Measurements from ENCODE around the gene LRP8. TPM values are rescaled to one million over a fixed set of nuclear protein-coding genes. Genes with fewer than 3 reads are reported as not detected.
"Not testable (repeated sequence)": the region's sequence is repeated elsewhere in the genome, so short reads cannot be mapped to it uniquely, and the experiment has no call there.

LRP8 gene
- total RNA-seq, 2 donors from 2014 or later, result 5.7 to 7.2 TPM

DNA sequence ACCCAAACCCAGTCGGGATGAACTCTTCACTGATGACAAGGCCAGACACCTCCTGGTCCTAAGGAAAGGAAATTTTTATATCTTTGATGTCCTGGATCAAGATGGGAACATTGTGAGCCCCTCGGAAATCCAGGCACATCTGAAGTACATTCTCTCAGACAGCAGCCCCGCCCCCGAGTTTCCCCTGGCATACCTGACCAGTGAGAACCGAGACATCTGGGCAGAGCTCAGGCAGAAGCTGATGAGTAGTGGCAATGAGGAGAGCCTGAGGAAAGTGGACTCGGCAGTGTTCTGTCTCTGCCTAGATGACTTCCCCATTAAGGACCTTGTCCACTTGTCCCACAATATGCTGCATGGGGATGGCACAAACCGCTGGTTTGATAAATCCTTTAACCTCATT, 117.5 kb downstream of the LRP8 start:
- DNase-seq (ENCODE audit: low spot score), result no peak
- intact Hi-C loops (cut with DNase I), result no loop called here

DNA sequence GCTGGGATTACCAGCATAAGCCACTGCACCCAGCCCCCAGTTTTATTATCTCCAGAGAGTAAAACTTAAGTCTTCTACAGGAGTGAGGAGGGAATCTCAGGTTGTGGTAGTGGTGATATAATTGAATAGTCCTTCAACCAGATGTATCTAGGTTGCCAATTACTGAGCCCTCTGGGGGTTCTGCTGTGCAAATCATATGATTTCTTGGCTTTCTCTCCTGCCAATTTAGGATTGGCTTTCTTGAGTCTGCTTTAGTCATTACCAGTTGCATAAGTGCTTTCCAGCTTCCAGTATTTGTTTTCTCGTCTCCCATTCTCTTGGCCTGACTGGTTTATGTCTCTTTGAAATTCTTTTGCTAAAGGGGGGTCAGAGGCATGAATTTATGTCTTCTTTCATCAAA, 120.1 kb downstream of the LRP8 start:
- no peak for DNase-seq (ENCODE audit: low spot score)
- intact Hi-C loops (cut with DNase I), result no loop called here

DNA sequence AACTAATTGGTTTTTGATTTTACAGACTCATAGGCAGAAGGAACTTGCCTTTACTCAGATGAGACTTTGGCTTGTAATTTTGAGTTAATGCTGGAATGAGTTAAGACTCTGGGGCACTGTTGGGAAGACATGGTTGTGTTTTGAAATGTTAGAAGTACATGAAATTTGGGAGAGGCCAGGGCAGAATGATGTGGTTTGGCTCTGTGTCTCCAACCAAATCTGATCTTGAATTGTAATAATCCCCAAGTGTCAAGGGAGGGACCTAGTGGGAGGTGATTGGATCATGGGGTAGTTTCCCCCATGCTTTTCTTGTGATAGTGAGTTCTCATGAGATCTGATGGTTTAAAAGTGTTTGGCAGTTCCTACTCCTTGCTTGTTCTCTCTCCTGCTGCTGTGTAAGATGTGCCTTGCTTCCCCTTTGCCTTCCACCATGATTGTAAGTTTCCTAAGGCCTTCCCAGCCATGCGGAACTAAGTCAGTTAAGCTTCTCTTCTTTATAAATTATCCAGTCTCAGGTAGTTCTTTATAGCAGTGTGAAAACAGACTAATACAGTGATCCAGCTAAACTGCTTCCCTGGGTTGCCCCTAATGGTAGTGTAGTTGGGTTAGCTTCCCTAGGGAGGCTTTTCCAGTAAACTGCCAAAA, 121.0 kb downstream of the LRP8 start:
- DNase-seq (ENCODE audit: low spot score), result no peak
- intact Hi-C loops (cut with DNase I), result no loop called here

DNA sequence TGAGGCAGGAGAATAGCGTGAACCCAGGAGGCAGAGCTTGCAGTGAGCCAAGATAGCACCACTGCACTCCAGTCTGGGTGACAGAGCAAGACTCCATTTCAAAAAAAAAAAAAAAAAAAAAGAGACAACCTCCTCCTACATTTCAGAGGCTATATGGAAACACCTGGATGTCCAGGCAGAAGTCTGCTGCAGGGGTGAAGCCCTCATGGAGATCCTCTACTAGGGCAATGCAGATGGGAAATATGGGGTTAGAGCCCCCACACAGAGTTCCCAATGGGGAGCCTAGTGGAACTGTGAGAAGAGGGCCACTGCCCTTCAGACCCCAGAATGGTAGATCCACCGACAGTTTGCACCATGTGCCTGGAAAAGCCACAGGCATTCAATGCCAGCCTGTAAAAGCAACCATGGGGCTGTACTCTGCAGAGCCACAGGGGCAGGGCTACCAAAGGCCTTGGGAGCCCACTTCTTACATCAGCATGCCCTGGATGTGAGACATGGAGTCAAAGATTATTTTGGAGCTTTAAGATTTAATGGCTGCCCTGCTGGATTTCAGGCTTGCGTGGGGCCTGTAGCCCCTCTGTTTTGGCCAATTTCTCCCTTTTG, 121.7 kb downstream of the LRP8 start:
- intact Hi-C loops (cut with DNase I); DNase-seq (ENCODE audit: low spot score): not testable (repeated sequence)

DNA sequence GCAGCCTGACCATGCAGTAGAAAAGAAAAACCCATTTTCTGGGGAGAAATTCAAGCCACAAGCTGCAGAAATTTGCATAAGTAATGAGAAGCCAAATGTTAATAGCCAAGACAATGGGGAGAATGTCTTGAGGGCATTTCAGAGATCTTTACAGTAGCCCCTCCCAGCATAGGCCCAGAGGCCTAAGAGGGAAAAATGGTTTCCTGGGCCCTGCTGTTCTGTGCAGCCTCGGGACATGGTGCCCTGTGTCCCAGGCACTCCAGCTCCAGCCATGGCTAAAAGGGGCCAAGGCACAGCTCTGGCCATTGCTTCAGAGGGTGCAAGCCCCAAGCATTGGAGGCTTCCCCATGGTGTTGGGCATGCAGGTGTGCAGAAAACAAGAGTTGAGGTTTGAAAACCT, 122.4 kb downstream of the LRP8 start:
- intact Hi-C loops (cut with DNase I); DNase-seq (ENCODE audit: low spot score): not testable (repeated sequence)

DNA sequence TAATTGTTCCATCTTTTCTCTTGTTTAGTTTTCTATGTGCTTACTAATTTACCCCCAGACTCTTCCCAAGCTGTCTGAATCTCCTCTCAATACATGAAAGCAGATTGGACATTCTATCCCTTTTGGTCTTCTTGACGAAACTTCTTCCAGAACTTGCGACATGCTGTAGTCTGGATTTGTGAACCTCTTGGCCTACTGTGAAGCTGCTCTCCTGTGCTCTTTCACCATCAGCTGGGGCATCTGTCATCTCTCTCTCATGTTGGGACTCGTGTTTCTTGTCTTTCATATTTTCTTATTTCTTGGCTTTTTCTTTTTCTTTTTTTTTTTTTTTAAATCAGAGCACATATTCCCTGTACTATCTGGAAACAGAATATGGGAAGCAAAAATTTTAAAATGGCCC, 124.4 kb downstream of the LRP8 start:
- intact Hi-C loops (cut with DNase I), result no loop called here

DNA sequence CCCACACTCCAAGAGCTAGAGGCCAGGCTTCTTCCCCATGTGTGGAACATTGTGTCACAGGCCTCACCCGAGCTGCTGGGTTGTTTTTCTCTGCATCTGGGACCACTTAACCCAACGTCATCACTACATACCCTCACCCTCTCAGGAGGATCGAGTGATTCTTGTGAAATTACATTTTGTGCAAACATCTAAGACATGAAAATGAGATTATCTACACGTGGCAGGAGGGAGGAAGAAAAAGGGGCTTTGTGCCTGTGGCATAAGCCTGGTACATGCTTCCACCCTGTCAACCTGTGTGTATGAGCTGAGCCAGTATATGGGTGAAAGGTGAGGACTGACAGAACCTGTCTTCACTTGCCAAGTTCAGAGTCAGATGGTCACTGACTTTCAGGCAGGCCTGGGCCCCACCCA, 129.6 kb downstream of the LRP8 start:
- intact Hi-C loops (cut with DNase I), result loop anchor here in 1 of 2 donors (10.0 kb wide), 1 partner anchor 273 kb away; the partner anchor contains the start of genes ECHDC2 and SCP2
- no peak for DNase-seq (ENCODE audit: low spot score)

More for the DNA sequence above, 124.4 kb downstream of the LRP8 start:
- DNase-seq (ENCODE audit: low spot score), result no peak

DNA sequence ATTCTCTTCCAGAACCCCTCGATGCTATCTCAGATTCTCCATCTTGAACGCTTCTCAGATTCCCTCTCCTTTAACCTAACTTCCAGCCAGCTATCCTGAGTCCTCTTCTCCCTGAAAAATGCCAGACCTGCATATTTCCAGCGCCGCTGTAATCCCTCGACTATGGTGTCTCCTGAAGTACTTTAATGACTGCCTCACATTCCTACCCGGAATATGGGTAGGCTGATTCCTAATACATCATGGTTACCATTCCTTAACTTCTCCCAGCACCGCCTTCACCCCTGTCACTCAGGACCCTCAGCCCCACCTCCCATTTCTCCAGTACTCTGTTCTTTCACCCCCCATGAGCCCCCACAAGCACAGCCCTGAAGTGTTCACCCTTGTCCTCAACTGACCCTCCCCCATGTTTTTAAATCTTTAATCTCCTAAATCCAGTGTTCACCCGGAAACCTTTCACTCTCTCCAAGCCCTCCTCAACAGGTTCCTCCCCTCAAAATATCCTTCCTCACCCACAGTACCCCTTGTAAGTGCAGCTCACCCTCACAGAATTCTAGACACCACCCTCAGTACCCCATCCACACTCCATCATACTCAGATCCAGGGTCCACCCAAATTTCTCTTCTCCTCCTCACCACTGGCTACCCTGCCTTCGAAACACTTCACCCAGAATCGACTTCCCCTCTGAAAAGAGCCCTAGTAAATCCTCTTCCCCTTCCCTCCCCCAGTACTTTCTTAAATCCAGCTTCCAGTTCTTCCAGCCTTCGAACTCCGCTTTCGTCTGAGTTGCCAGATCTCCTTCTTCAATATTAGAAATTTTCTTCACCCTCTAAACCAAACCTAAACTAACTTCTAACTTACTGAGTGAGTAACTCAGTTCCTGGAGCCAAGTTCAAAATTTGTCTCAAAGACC, 130.3 kb downstream of the LRP8 start:
- intact Hi-C loops (cut with DNase I), result loop anchor here in 1 of 2 donors (10.0 kb wide), 1 partner anchor 273 kb away; the partner anchor contains the start of genes ECHDC2 and SCP2

DNA sequence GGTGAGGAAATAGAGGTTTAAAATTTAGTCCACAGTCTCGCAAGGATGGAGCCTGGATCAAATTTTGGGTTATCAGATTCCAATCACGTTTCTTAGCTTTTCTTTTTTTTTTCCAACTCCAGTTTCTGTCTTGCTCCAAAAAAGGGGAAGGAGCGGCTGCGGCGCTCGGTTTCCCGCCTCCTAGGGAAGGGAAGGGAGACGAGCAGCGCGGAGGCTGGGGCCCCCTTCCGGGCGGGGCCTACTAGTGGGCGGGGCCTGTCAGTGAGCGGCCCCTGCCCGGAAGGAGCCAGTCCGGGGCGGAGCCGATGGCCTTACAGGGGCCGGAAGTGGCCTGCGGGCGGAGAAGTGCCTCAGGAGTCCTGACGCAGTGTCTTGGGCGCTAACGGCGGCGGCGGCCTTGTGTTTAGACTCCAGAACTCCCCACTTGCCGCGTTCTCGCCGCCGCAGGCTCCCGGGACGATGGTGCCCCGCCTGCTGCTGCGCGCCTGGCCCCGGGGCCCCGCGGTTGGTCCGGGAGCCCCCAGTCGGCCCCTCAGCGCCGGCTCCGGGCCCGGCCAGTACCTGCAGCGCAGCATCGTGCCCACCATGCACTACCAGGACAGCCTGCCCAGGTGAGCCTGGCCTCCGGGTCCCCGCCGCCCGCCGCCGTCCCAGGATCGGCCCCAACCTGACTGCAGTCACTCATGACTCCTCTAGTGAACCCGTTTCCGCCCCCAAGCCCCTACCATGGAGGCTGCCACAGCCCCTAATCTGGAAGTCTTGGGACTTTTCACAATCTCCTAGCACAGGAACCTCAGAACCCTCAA, 131.2 kb downstream of the LRP8 start, which contains the start of gene CPT2:
Gene CPT2, plus strand, starts transcription at position 340 of the 806 bp plus-strand sequence. Its CDS starts 120 bp downstream, at position 460.
- DNase-seq (ENCODE audit: low spot score), result peak; percentile 99

More for the DNA sequence above, 130.3 kb downstream of the LRP8 start:
- DNase-seq (ENCODE audit: low spot score), result no peak

DNA sequence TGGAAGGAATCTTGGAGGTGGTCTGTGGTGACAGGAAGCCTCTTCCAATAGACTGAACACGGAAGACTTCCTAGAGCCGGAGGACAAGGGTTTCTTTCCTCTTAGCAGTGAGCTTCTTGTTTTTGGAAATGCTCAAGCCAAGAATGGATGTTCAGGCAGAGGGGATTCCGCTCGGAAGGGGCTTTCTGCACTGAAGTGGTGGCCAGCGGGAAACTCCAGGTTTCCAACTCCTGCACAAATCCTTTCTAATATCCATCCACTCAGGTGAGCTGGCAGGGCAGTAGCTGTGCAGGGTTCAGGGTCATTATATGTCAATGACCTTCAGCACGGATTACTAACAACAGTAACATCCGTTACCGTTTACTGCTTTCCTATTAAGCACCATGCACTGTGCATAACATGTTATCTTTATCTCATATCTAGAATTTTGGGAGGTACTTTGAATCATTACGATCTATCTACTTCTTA, 131.8 kb downstream of the LRP8 start:
- intact Hi-C loops (cut with DNase I), result loop anchor here in 1 of 2 donors (10.0 kb wide), 1 partner anchor 271 kb away; the partner anchor contains the start of genes ECHDC2 and SCP2
- no peak for DNase-seq (ENCODE audit: low spot score)

More for the DNA sequence above, 131.2 kb downstream of the LRP8 start, which contains the start of gene CPT2:
- intact Hi-C loops (cut with DNase I), result loop anchor here in 1 of 2 donors (10.0 kb wide), 1 partner anchor 272 kb away; the partner anchor contains the start of genes ECHDC2 and SCP2

DNA sequence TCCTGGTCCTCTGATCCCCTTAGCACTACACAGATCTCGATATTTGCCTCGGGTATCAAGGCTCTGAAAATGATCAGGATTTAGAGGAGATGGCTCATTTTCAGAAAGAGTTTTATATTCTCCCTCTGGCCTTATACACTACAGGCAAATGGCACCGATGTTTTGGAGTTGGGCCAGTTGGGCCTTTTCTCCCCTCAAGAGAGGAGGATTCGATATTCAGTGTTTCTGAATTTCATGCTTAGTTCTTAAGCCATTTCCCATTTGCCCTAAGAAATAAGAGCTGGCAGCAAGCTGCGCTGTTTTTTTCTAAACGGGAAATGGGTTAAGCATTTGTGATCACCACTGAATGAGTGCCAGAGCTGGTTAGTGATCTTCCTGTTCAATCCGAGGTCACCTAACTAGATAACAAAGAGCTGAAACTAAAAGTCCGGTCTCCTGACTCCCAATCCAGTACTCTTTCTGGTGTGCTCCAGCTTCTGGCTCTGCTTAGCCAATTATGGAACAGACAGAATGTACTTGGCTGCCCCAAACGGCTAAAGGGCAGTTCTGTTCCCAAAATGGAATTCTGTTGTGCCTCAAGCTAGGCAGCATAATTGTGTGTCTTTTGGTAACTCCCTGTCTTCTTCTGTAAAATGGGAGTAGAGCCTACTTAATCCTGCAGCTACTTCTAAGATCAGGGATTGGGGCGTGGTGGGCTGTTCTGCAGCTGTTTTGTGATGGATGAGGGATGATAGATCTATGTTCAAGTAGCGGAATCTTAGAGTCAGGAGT, 132.4 kb downstream of the LRP8 start:
- intact Hi-C loops (cut with DNase I), result loop anchor here in 1 of 2 donors (10.0 kb wide), 1 partner anchor 271 kb away; the partner anchor contains the start of genes ECHDC2 and SCP2
- DNase-seq (ENCODE audit: low spot score), result no peak

Other genes with a start within 250 kb of the LRP8 start
- gene SLC1A7, start 185.4 kb downstream of the LRP8 start, total RNA-seq, result 1 to 10 TPM; 1.7 to 2.5 TPM
- gene CPT2, start 131.2 kb downstream of the LRP8 start, total RNA-seq, result 10 to 100 TPM in 1 of 2 donors, 1 to 10 TPM in 1; 9.6 to 16.6 TPM
- 10 to 100 TPM; 49.4 to 72.5 TPM for gene CZIB, start 107.4 kb downstream of the LRP8 start, total RNA-seq
- 10 to 100 TPM; 24.0 to 32.2 TPM for gene MAGOH, start 89.6 kb downstream of the LRP8 start, total RNA-seq
- not detected for gene DMRTB1, start 131.3 kb upstream of the LRP8 start, total RNA-seq